RKO (cell line): ENCODE data around the gene FOXE3.

Source experiments
- DNase-seq: peaks from one replicate; pipeline ENCODE4 v3.0.0-alpha.2; 2016; ENCODE audit warnings: low spot score

Gene FOXE3

DNA sequence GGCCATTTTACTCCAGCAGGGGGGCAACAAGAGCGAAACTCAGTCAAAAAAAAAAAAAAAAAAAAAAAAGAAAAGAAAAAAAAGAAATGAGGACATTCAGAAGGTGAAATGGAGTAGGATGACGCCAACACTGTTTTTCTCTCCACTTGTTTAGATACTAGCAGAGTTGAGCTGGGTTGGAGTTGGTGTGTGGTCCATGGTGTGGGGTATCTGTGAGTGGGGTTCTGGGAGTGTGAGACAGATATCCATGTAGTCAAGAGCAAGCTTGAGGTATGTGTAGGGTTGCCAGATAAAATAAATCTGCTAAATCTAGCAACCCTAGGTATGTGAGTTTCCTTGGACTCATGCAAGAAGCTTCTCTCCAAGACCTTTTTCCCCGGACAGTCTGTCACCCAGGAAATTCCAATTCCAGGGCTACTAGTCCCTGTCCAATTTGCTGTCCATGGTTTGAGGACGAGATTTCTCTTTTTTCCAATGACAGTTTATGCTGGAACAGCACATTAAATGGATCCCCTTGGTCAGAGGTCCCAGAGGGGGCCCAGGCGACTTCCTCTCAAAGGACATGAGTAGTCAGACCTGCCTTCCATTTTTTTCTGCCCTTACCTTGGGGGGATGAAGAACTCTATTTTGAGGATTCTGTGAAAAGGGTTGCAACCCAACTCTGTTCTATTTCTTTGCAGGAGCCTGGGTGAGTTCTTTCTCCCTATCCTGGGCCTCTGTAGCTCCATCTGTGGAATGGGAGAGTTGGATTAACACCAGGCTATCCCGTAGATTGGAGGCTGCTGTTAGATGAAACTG is 19.6 kb downstream of the FOXE3 start:
- no peak for DNase-seq

GRCh38 chr1:47436304-47436978 is 20.4 kb downstream of the FOXE3 start:
- DNase-seq = peak; percentile 86

- peak; percentile 37 for DNase-seq
Observed at GRCh38 chr1:47436979-47437446, 20.9 kb downstream of the FOXE3 start.

GRCh38 chr1:47437447-47438164 is 21.5 kb downstream of the FOXE3 start, which contains the start of gene FOXD2:
FOXD2 (plus strand) TSS chr1:47438044; CDS start chr1:47438136, 92 bp downstream.
- peak; percentile 90 for DNase-seq

DNA sequence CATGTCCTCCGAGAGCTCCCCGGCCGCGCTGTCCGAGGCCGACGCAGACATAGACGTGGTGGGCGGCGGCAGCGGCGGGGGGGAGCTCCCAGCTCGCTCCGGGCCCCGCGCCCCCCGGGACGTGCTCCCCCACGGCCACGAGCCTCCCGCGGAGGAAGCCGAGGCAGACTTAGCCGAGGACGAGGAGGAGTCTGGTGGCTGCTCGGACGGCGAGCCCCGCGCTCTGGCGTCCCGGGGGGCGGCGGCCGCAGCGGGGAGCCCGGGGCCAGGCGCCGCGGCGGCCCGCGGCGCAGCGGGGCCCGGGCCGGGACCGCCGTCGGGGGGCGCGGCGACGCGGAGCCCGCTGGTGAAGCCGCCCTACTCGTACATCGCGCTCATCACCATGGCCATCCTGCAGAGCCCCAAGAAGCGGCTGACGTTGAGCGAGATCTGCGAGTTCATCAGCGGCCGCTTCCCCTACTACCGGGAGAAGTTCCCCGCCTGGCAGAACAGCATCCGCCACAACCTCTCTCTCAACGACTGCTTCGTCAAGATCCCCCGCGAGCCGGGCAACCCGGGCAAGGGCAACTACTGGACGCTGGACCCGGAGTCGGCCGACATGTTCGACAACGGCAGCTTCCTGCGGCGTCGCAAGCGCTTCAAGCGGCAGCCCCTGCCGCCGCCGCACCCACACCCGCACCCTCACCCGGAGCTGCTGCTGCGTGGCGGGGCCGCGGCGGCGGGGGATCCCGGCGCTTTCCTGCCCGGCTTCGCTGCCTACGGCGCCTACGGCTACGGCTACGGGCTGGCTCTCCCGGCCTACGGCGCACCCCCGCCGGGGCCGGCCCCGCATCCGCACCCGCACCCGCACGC is 22.3 kb downstream of the FOXE3 start:
- DNase-seq = no peak

DNA sequence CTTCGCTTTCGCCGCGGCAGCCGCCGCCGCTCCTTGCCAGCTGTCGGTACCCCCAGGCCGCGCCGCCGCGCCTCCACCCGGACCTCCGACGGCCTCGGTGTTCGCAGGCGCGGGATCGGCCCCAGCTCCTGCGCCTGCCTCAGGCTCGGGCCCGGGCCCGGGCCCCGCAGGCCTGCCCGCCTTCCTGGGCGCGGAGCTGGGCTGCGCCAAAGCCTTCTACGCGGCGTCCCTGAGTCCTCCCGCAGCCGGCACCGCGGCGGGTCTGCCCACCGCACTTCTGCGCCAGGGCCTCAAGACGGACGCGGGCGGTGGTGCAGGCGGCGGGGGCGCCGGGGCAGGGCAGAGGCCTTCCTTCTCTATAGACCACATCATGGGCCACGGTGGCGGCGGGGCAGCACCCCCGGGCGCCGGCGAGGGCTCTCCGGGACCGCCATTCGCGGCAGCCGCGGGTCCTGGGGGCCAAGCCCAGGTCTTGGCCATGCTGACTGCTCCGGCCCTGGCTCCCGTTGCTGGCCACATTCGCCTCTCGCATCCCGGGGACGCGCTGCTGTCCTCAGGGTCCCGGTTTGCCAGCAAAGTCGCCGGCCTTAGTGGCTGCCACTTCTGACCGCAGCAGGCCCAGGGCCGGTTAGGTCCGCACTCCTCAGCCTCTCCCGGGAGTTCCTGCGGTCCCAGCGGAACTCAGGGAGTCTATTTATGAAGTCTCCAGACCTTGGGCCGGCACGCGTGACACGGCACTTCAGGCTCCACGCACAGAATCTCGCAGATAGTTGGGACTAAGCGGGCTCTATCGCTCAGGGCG is 23.1 kb downstream of the FOXE3 start:
- DNase-seq = no peak

DNA sequence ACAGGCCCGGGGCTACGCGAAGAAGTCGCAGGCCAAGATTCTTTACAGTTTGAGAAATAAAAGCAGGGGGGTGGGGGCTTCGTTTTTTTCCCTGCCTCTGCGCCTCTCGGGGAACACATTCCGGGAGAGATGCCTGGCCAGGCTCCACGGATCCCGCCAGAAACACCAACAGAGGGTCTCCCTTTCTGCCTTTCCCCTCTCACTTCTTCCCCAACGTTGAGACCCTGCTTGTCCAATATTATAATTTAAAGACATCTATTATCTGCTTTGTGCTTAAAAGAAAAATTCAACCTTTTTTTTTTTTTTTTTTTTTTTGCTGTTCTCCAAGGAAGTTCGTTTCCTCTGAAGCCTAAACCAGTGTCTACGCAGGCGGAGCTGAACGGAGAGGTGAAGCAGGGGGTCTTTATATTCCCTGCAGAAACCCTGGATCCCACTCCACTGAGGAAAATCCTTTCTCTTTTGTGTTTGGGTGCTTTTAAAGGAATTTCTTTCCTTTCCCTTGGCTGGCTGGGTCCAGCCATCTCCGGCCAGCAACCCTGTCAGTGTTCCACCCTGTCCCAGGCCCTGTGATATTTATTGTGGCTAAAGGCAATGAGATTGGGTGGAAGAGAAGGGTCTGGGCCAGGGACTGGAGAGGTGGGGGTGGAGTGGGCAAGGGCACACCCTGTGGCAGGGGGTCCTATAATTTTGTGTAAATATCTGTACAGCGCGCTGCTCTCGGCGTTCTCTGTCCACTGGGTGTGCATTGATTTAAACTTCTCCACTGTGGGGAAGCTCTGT is 23.9 kb downstream of the FOXE3 start:
- DNase-seq = no peak

- no peak for DNase-seq
Observed at GRCh38 chr1:47440599-47441081, 24.6 kb downstream of the FOXE3 start.

GRCh38 chr1:47441450-47442106 is 25.5 kb downstream of the FOXE3 start:
- DNase-seq = no peak

GRCh38 chr1:47442202-47442601 is 26.1 kb downstream of the FOXE3 start:
- no peak for DNase-seq

GRCh38 chr1:47442842-47443529 is 26.9 kb downstream of the FOXE3 start:
- DNase-seq = no peak

GRCh38 chr1:47443530-47444296 is 27.6 kb downstream of the FOXE3 start:
- DNase-seq = no peak

GRCh38 chr1:47444297-47444561 is 28.1 kb downstream of the FOXE3 start:
- DNase-seq = no peak

DNA sequence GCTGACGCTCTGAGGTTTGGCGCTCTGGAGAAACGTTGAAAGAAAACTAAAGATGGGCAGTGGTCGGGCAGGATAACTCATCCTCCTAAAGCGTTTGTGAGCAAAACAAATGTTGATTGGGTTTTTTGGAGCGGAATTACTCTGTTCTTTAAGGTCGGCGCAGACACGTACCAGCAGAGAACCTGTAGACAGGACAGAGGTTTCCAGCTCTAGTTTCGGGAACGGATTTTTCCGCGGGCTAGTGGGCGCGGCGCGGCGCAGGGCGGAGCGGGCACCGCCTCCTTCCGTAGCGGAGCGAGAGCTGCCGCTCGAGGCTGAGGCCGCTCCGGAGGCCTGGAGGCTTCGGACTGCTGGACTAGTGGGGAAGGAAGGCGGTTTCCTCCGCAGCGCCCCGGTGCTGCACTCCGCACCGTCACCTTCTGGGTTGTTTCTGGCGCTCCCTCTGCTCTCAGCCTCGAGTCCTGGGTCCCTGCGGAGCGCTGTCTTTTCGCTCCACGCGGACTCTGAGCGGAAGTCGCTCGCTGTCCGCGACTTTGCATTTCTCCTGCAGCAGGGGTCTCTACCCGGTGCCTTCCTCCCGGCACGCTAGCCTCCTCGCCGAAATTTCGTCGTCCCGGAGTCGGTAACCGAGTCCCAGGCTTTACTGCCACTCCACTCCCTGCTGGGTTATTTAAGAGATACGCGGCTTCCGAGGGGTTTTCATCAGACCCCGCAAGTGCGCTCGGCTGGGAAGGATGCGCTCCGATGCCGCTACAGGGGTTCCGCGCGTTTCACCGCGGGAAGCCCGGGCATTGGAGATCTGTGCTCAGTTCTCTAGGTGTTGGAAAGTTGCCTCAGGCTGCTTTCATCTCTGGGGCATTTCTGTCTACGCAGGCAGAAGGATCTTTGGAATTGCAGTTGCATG is 28.7 kb downstream of the FOXE3 start:
- no peak for DNase-seq

DNA sequence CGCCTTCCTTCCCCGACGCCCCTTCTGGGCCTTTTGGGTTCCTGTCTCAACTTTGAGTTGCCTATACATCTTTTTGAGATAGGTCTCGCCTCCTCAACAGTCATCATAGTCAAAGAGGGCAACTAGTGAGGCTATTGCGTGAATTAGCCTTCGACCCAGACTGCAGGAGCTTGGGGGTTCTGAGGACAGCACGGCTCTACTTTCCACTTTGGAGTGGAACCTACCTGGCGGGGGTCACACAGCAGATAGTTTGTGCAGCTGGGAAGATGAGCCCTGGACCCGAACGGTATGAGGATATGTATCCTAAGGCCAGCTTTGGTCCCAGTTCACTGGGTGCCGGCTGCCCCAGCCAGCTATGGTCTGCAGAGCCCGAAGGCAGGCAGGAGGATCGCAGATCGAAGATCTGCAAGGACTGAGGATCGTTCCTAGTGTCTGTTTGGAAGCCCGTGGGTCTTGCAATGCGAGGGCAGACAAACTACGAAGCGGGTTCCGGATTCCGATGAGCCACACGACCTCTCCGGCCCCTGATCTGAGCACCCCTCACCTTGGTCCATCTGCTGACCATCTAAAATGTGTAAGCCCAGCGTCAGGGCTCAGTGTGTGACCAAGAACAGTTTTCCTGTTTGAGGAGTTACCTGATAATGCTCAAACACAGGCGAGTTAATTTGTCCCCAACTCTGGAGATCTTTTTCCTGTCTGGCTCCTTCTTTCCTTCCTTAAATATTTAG is 29.9 kb downstream of the FOXE3 start:
- no peak for DNase-seq

GRCh38 chr1:47448462-47449222 is 32.6 kb downstream of the FOXE3 start:
- no peak for DNase-seq
